ENCODE results near the gene FLRT1. TPM values are rescaled to one million over a fixed set of nuclear protein-coding genes. Genes with fewer than 3 reads are reported as not detected.

Gene FLRT1, protein sequence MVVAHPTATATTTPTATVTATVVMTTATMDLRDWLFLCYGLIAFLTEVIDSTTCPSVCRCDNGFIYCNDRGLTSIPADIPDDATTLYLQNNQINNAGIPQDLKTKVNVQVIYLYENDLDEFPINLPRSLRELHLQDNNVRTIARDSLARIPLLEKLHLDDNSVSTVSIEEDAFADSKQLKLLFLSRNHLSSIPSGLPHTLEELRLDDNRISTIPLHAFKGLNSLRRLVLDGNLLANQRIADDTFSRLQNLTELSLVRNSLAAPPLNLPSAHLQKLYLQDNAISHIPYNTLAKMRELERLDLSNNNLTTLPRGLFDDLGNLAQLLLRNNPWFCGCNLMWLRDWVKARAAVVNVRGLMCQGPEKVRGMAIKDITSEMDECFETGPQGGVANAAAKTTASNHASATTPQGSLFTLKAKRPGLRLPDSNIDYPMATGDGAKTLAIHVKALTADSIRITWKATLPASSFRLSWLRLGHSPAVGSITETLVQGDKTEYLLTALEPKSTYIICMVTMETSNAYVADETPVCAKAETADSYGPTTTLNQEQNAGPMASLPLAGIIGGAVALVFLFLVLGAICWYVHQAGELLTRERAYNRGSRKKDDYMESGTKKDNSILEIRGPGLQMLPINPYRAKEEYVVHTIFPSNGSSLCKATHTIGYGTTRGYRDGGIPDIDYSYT
- total RNA-seq (2022; extraction: Qiagen RNA extraction; ENCODE audit: low read depth), result 0.07 to 0.08 TPM (median 0.08 TPM) in 4 of 5 replicates, not detected in the other

DNA sequence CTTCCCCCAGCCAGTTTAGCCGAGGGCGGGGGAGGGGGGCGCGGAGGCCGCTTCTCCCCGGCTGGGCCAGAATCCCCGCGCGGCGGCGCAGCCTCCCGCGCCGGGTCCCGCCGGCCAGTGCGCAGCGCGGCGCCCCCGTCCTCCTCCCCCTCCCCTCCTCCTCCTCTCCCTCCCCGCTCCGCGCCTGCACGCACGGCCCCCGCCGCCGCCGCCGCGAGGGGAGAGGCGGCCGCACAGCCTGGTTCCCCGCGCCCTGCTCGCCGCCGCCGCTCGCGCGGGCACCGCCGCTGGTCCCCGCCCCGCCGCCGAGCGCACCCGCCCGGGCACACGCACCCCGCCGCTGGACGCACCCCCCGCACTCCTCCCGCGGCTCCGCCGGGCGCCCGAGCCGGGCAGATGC lies at the start of gene FLRT1:
FLRT1 (plus strand) TSS at position 356 of the 400 bp plus-strand sequence. CDS start 80,337 bp downstream, outside the sequence.

GRCh38 chr11:63986156-63986931 lies 49.4 kb upstream of the FLRT1 start, which contains the start of gene OTUB1:
OTUB1 (plus strand) TSS chr11:63986438; CDS start chr11:63986457, 19 bp downstream.

Other genes with a start within 250 kb of the FLRT1 start
- gene SPINDOC, start 222.5 kb upstream of the FLRT1 start, total RNA-seq (2022; extraction: Qiagen RNA extraction; ENCODE audit: low read depth), result 37.9 to 55.3 TPM (median 54.7 TPM) in 5 replicates
- gene MARK2, start 196.8 kb upstream of the FLRT1 start, total RNA-seq (2022; extraction: Qiagen RNA extraction; ENCODE audit: low read depth), result 22.4 to 27.4 TPM (median 26.6 TPM) in 5 replicates
- 0.96 to 1.3 TPM (median 1.00 TPM) in 5 replicates for gene RCOR2, start 118.8 kb upstream of the FLRT1 start, total RNA-seq (2022; extraction: Qiagen RNA extraction; ENCODE audit: low read depth)
- 13.5 to 20.0 TPM (median 17.0 TPM) in 5 replicates for gene NAA40, start 96.9 kb upstream of the FLRT1 start, total RNA-seq (2022; extraction: Qiagen RNA extraction; ENCODE audit: low read depth)
- gene COX8A, start 61.3 kb upstream of the FLRT1 start, total RNA-seq (2022; extraction: Qiagen RNA extraction; ENCODE audit: low read depth), result 754 to 1,077 TPM (median 943 TPM) in 5 replicates
- 109 to 130 TPM (median 119 TPM) in 5 replicates for gene OTUB1, start 49.5 kb upstream of the FLRT1 start, total RNA-seq (2022; extraction: Qiagen RNA extraction; ENCODE audit: low read depth)
- 9.1 to 15.9 TPM (median 14.1 TPM) in 5 replicates for gene MACROD1, start 130.2 kb downstream of the FLRT1 start, total RNA-seq (2022; extraction: Qiagen RNA extraction; ENCODE audit: low read depth)
- gene STIP1, start 150.2 kb downstream of the FLRT1 start, total RNA-seq (2022; extraction: Qiagen RNA extraction; ENCODE audit: low read depth), result 253 to 292 TPM (median 270 TPM) in 5 replicates
- 0.69 to 3.9 TPM (median 2.0 TPM) in 5 replicates for gene FERMT3, start 170.8 kb downstream of the FLRT1 start, total RNA-seq (2022; extraction: Qiagen RNA extraction; ENCODE audit: low read depth)
- 18.4 to 24.1 TPM (median 22.8 TPM) in 5 replicates for gene TRPT1, start 190.3 kb downstream of the FLRT1 start, total RNA-seq (2022; extraction: Qiagen RNA extraction; ENCODE audit: low read depth)
- 32.6 to 40.0 TPM (median 36.4 TPM) in 5 replicates for gene NUDT22, start 190.3 kb downstream of the FLRT1 start, total RNA-seq (2022; extraction: Qiagen RNA extraction; ENCODE audit: low read depth)
- gene DNAJC4, start 194.6 kb downstream of the FLRT1 start, total RNA-seq (2022; extraction: Qiagen RNA extraction; ENCODE audit: low read depth), result 19.9 to 23.1 TPM (median 20.7 TPM) in 5 replicates
- 37.6 to 52.0 TPM (median 50.4 TPM) in 5 replicates for gene VEGFB, start 198.7 kb downstream of the FLRT1 start, total RNA-seq (2022; extraction: Qiagen RNA extraction; ENCODE audit: low read depth)
- gene FKBP2, start 205.2 kb downstream of the FLRT1 start, total RNA-seq (2022; extraction: Qiagen RNA extraction; ENCODE audit: low read depth), result 113 to 138 TPM (median 124 TPM) in 5 replicates
- 234 to 382 TPM (median 354 TPM) in 5 replicates for gene PPP1R14B, start 211.0 kb downstream of the FLRT1 start, total RNA-seq (2022; extraction: Qiagen RNA extraction; ENCODE audit: low read depth)
- gene PLCB3, start 215.6 kb downstream of the FLRT1 start, total RNA-seq (2022; extraction: Qiagen RNA extraction; ENCODE audit: low read depth), result 13.3 to 24.6 TPM (median 20.3 TPM) in 5 replicates
- gene BAD, start 248.7 kb downstream of the FLRT1 start, total RNA-seq (2022; extraction: Qiagen RNA extraction; ENCODE audit: low read depth), result 86.0 to 99.6 TPM (median 94.5 TPM) in 5 replicates
- 31.7 to 57.9 TPM (median 45.8 TPM) in 5 replicates for gene GPR137, start 249.9 kb downstream of the FLRT1 start, total RNA-seq (2022; extraction: Qiagen RNA extraction; ENCODE audit: low read depth)

Measured in A549 treated with DMSO at 1 μM for 4 hours (cell line).